IMR-90 (cell line): ENCODE results near the gene PLCL2.

Experiments used
- CEBPB ChIP-seq: IDR thresholded peaks from 2 replicates; pipeline ENCODE4 v1.6.1; 2012; ENCODE audit warnings: low read depth, low read length, improper control_type of control experiment
- CHD1 ChIP-seq: IDR thresholded peaks from 2 replicates; pipeline ENCODE4 v1.6.1; 2012; ENCODE audit warnings: low read depth, low read length, improper control_type of control experiment
- TF ChIP-seq, protein P1 (sequence below): conservative IDR thresholded peaks from 2 replicates; pipeline ENCODE4 v1.5.1; 2012; ENCODE audit warnings: mild to moderate bottlenecking, low read depth, low read length, improper control_type of control experiment

DNA sequence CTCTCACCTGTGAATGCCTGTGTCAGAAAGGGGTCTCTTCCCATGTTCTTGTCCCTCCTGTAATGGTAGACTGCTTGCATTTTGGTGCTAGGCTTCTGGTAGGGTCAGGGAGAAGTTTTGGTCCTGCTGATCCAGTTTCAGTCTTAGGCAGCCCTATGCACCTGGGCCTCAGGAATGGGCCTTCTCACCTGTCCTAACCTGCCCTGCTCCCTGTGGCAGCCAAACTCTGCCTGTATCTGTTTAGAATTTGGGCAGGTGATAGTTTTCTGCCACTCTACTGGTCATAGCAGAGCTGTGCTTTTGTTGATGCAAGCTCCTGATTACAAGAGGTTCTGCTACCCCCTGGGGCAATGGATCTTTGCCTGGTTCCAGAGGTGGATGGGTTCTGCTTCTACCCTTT is 118.7 kb downstream of the PLCL2 start:
- TF ChIP-seq, protein P1, sequence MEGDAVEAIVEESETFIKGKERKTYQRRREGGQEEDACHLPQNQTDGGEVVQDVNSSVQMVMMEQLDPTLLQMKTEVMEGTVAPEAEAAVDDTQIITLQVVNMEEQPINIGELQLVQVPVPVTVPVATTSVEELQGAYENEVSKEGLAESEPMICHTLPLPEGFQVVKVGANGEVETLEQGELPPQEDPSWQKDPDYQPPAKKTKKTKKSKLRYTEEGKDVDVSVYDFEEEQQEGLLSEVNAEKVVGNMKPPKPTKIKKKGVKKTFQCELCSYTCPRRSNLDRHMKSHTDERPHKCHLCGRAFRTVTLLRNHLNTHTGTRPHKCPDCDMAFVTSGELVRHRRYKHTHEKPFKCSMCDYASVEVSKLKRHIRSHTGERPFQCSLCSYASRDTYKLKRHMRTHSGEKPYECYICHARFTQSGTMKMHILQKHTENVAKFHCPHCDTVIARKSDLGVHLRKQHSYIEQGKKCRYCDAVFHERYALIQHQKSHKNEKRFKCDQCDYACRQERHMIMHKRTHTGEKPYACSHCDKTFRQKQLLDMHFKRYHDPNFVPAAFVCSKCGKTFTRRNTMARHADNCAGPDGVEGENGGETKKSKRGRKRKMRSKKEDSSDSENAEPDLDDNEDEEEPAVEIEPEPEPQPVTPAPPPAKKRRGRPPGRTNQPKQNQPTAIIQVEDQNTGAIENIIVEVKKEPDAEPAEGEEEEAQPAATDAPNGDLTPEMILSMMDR, result no peak
- no peak for TF ChIP-seq CHD1
- TF ChIP-seq CEBPB, result no peak
